ENCODE data around the gene NELFCD. TPM values are rescaled to one million over a fixed set of nuclear protein-coding genes. Genes with fewer than 3 reads are reported as not detected.

Gene NELFCD
- polyA plus RNA-seq, 3 donors = 49.0 to 74.8 (median 50.1) TPM

DNA sequence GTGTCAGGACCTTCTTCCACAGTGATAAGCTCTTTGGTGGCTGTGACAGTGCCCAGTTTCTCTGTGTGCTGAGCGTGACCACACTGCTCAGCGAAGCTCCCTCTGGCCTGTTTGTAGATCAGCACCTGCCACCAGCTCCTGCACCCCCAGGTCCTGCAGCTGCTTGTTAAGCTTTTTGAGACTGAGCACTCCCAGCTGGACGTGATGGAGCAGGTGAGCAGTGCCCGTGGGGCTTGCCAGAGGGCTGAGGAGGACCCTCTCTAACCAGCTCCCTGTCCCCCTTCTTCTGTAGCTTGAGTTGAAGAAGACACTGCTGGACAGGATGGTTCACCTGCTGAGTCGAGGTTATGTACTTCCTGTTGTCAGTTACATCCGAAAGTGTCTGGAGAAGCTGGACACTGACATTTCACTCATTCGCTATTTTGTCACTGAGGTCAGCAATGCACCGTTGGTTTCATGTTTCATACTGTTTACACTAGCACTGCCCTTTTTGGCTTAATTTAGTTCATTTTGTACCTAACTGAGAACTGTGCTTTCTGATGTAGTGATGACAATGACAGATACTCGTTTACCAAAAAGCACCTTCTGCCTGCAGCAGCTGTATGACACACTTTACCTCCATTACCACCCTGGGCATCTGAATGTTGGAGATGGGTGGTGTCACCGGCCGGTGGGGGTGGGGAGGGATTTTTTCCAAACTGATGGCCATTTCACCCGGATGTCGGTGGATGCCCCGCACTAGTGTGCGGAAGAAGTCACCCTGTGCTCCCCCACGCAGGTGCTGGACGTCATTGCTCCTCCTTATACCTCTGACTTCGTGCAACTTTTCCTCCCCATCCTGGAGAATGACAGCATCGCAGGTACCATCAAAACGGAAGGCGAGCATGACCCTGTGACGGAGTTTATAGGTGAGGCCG lies 12.5 kb downstream of the NELFCD start:
- H3K4me2 ChIP-seq (replicated peaks; ENCODE audit: extremely low read depth, low read length, poor library complexity, severe bottlenecking) = no peak overlapping the region
- H3K4me3 ChIP-seq (replicated peaks in 1 of 3; ENCODE audit: low read depth in 2 of 3, low read length in 3 of 3) = no peak overlapping the region
- Mint-ChIP-seq H3K9me3 (no peaks in the 10 kb centered on the region), H3K36me3 (peaks cover 81 to 94% of the 10 kb centered on the region in 2 donors), H3K27ac (peak overlapping the region in 5 of 7 donors; percentile 2 to 63 (median 30)), H3K4me1 (peaks cover 7% of the 10 kb centered on the region), H3K4me3 (no peak overlapping the region), H3K27me3 (ENCODE audit: low read depth in 3 of 3) (peaks cover 0 to 4% (median 0%) of the 10 kb centered on the region in 3 donors)
- 87% methylated on average over 10 of the region's 23 CpGs for WGBS (ENCODE audit: insufficient coverage)
- no peak overlapping the region for H3K9ac ChIP-seq (ENCODE audit: insufficient read depth, low read length, poor library complexity, severe bottlenecking)
- peaks cover 89 to 100% of the 10 kb centered on the region in 2 donors for H3K36me3 ChIP-seq (replicated peaks in 1 of 2; ENCODE audit: control insufficient read depth in 1 of 2, insufficient read depth in 2 of 2, low read length in 2 of 2)
- H3K27ac ChIP-seq (ENCODE audit: low read depth in 1 of 2, low read length in 2 of 2) = peak overlapping the region in 1 of 2 donors; percentile 53
- no peak for DNase-seq
- no peak overlapping the region for H2AFZ ChIP-seq (ENCODE audit: insufficient read depth, low read depth, low read length, poor library complexity, severe bottlenecking)
- intact Hi-C loops (cut with micrococcal nuclease) = loop anchor here in 1 of 2 donors (5.0 kb wide), 1 partner anchor 34 kb away; no protein-coding TSS in a partner anchor
- TF ChIP-seq, protein P1, sequence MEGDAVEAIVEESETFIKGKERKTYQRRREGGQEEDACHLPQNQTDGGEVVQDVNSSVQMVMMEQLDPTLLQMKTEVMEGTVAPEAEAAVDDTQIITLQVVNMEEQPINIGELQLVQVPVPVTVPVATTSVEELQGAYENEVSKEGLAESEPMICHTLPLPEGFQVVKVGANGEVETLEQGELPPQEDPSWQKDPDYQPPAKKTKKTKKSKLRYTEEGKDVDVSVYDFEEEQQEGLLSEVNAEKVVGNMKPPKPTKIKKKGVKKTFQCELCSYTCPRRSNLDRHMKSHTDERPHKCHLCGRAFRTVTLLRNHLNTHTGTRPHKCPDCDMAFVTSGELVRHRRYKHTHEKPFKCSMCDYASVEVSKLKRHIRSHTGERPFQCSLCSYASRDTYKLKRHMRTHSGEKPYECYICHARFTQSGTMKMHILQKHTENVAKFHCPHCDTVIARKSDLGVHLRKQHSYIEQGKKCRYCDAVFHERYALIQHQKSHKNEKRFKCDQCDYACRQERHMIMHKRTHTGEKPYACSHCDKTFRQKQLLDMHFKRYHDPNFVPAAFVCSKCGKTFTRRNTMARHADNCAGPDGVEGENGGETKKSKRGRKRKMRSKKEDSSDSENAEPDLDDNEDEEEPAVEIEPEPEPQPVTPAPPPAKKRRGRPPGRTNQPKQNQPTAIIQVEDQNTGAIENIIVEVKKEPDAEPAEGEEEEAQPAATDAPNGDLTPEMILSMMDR (IDR thresholded peaks at IDR 0.05) = no peak
- H3K9me3 ChIP-seq (replicated peaks in 1 of 2; ENCODE audit: control insufficient read depth in 1 of 2, insufficient read depth in 1 of 2, low read length in 2 of 2) = no peaks in the 10 kb centered on the region
- peaks cover 30% of the 10 kb centered on the region for H3K79me2 ChIP-seq (ENCODE audit: insufficient read depth, low read length)
- H3K27me3 ChIP-seq (ENCODE audit: control insufficient read depth in 2 of 2, insufficient read depth in 2 of 2, low read length in 2 of 2) = no peaks in the 10 kb centered on the region
- peaks cover 0 to 3% of the 10 kb centered on the region in 2 donors for H3K4me1 ChIP-seq (ENCODE audit: control insufficient read depth in 1 of 2, insufficient read depth in 2 of 2, low read length in 2 of 2)
- peaks cover 100% of the 10 kb centered on the region for H4K20me1 ChIP-seq (ENCODE audit: insufficient read depth, low read length)

- Histone ChIP-seq H3K4me2 (replicated peaks; ENCODE audit: extremely low read depth, low read length, poor library complexity, severe bottlenecking) (no peak overlapping the region), H3K36me3 (replicated peaks in 1 of 2; ENCODE audit: control insufficient read depth in 1 of 2, insufficient read depth in 2 of 2, low read length in 2 of 2) (peaks cover 90 to 100% of the 10 kb centered on the region in 2 donors), H3K9me3 (replicated peaks in 1 of 2; ENCODE audit: control insufficient read depth in 1 of 2, insufficient read depth in 1 of 2, low read length in 2 of 2) (no peaks in the 10 kb centered on the region), H3K4me1 (ENCODE audit: control insufficient read depth in 1 of 2, insufficient read depth in 2 of 2, low read length in 2 of 2) (peaks cover 0 to 3% of the 10 kb centered on the region in 2 donors), H3K4me3 (replicated peaks in 1 of 3; ENCODE audit: low read depth in 2 of 3, low read length in 3 of 3) (no peak overlapping the region), H3K9ac (ENCODE audit: insufficient read depth, low read length, poor library complexity, severe bottlenecking) (no peak overlapping the region), H3K27me3 (ENCODE audit: control insufficient read depth in 2 of 2, insufficient read depth in 2 of 2, low read length in 2 of 2) (no peaks in the 10 kb centered on the region), H4K20me1 (ENCODE audit: insufficient read depth, low read length) (peaks cover 100% of the 10 kb centered on the region), H3K27ac (ENCODE audit: low read depth in 1 of 2, low read length in 2 of 2) (peak overlapping the region in 1 of 2 donors; percentile 43), H3K79me2 (ENCODE audit: insufficient read depth, low read length) (peaks cover 38% of the 10 kb centered on the region), H2AFZ (ENCODE audit: insufficient read depth, low read depth, low read length, poor library complexity, severe bottlenecking) (no peak overlapping the region)
- Mint-ChIP-seq H3K27me3 (ENCODE audit: low read depth in 3 of 3) (peaks cover 0 to 4% (median 0%) of the 10 kb centered on the region in 3 donors), H3K27ac (peak overlapping the region in 6 of 7 donors; percentile 63 to 89 (median 80)), H3K4me3 (no peak overlapping the region), H3K4me1 (peaks cover 7% of the 10 kb centered on the region), H3K9me3 (no peaks in the 10 kb centered on the region), H3K36me3 (peaks cover 80 to 94% of the 10 kb centered on the region in 2 donors)
- intact Hi-C loops (cut with micrococcal nuclease) = loop anchor here in 1 of 2 donors (5.0 kb wide), 1 partner anchor 33 kb away; no protein-coding TSS in a partner anchor
- WGBS (ENCODE audit: insufficient coverage) = 87% methylated on average over 4 of the region's 17 CpGs
- TF ChIP-seq, protein P1 (IDR thresholded peaks at IDR 0.05) = no peak
- no peak for DNase-seq
Observed at GRCh38 chr20:58994390-58995159, 13.5 kb downstream of the NELFCD start.
